ENCODE measurements around the gene JAML. TPM values are rescaled to one million over a fixed set of nuclear protein-coding genes. Genes with fewer than 3 reads are reported as not detected.

JAML gene
- total RNA-seq, 1 experiment from 2014 or later = not detected

DNA sequence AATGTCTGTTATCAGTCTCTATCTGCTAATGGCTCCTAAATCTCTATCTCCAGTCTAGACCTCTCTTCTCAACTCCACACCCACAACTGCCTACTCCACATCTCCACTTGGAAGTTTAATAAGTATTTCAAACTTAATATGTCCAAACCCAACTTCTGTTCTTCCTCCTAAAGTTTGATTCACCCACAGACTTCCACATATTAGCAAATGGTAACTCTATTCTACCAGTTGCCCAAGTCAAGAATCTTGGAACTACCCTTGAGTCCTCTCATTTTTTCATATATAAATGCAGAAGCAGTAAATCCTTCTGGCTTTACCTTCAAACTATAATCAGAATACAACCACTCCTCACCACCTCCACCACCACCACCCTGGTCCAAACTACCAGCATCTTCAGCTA lies 6.7 kb upstream of the JAML start:
- DNase-seq = no peak
- H3K4me3 ChIP-seq (ENCODE audit: insufficient read depth, low read depth, low read length) = no peak overlapping the region
- no peaks in the 10 kb centered on the region; the same call in 1 of the 2 replicates for H3K27me3 ChIP-seq (ENCODE audit: control insufficient read depth, insufficient read depth, low read length)

DNA sequence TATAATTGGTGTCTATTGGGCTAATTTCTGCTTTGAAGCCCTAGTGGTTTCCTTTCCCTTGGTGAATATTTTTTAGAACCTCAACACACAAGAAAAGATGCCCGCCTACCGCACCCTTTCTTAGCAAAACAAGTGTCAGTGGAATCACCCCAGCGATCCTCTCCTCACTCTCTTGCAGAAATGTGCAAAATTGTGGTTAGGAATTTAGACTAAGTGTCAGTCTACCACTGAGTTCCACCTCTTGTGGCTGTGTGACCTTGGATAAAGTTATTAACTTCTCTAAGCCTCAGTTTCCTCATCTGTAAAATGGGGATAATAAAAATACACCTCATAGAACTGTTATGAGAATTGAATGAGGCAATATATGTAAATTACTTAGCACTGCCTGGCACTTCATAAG lies 5.3 kb upstream of the JAML start:
- DNase-seq = no peak
- Histone ChIP-seq H3K36me3 (replicated peaks; ENCODE audit: control insufficient read depth, insufficient read depth, low read length) (no peaks in the 10 kb centered on the region), H3K27me3 (ENCODE audit: control insufficient read depth, insufficient read depth, low read length) (no peaks in the 10 kb centered on the region; the same call in 1 of the 2 replicates), H3K4me3 (ENCODE audit: insufficient read depth, low read depth, low read length) (no peak overlapping the region)

More for the DNA sequence above, 6.7 kb upstream of the JAML start:
- H3K36me3 ChIP-seq (replicated peaks; ENCODE audit: control insufficient read depth, insufficient read depth, low read length) = no peaks in the 10 kb centered on the region

DNA sequence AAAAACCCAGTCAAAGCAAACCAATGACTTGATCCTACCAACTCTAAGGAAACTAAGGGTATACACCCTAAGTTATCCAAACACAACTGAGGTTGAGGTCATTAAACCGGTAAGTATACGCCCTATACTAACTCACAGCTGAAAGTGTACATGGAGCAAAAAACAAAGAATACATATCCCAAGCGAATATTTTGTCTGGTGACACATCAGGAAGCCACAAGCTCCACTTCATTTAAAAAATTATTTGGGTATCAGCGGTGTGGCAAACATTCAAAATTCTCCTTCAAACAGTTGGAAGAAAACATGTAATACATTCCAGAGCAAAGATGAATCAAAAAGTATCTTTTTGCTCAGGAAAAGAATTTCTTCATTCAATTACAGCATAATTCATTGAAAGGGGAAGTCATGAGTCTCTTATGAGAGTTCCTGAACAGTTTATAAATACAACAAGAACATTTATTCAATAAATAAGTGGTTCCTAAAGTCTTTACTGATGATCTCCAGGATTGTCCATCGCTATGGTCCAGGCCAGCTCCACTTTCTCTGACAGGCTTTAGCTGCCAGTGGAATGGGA lies 4.5 kb upstream of the JAML start:
- Histone ChIP-seq H3K4me3 (ENCODE audit: insufficient read depth, low read depth, low read length) (no peak overlapping the region), H3K36me3 (replicated peaks; ENCODE audit: control insufficient read depth, insufficient read depth, low read length) (no peaks in the 10 kb centered on the region), H3K27me3 (ENCODE audit: control insufficient read depth, insufficient read depth, low read length) (no peaks in the 10 kb centered on the region; the same call in 1 of the 2 replicates)
- no peak for DNase-seq

DNA sequence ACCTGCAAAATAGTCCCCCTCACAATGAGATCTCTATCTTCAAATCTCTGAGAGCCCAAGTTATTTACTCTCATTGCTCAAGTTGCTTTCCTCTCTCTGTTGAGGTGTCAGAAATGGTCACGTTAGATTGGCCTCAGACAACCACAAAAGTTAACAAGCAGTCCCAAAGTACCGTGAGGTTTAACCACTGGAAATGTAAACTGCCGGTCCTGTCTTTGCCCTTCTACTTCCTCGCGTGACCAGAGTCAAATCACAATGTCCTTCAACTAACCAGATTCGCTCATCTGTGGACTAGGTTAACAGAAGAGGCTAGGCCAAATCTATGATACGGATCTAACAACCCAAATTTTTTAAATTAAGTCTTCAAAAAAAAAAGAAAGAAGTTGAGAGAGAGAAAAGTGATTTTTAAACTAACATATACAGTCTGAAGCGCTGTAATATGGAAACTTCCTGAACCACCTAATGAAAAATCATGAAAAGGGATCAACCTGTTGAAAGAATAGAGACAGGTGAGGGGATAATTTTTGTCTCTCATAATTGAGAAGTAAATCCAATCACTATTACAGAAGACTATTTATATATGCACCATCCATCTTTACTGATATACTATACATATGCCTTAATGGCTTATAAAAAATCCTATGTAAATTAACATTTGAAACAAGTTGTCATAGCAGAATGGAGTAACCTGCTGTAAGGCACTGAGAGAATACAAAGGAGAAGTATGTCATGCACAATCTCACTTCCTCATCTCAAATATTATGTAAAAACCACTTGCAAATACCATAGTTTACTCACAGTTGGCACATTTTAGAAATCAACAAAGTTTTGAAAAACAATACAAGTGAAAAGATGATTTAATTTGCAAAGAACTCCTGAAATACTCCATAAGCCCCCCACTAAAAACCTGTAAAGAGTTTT lies 3.3 kb upstream of the JAML start:
- H3K4me3 ChIP-seq (ENCODE audit: insufficient read depth, low read depth, low read length) = no peak overlapping the region
- DNase-seq = no peak
- H3K36me3 ChIP-seq (replicated peaks; ENCODE audit: control insufficient read depth, insufficient read depth, low read length) = no peaks in the 10 kb centered on the region
- no peaks in the 10 kb centered on the region; the same call in 1 of the 2 replicates for H3K27me3 ChIP-seq (ENCODE audit: control insufficient read depth, insufficient read depth, low read length)

GRCh38 chr11:118226781-118227180 lies 2.0 kb upstream of the JAML start:
- no peak for DNase-seq
- Histone ChIP-seq H3K4me3 (ENCODE audit: insufficient read depth, low read depth, low read length) (no peak overlapping the region), H3K27me3 (ENCODE audit: control insufficient read depth, insufficient read depth, low read length) (no peaks in the 10 kb centered on the region), H3K36me3 (replicated peaks; ENCODE audit: control insufficient read depth, insufficient read depth, low read length) (no peaks in the 10 kb centered on the region)

GRCh38 chr11:118226296-118226695 lies 1.5 kb upstream of the JAML start:
- Histone ChIP-seq H3K27me3 (ENCODE audit: control insufficient read depth, insufficient read depth, low read length) (no peaks in the 10 kb centered on the region), H3K4me3 (ENCODE audit: insufficient read depth, low read depth, low read length) (no peak overlapping the region)
- no peak for DNase-seq

GRCh38 chr11:118223992-118224391 lies 819 bp downstream of the JAML start:
- Histone ChIP-seq H3K36me3 (replicated peaks; ENCODE audit: control insufficient read depth, insufficient read depth, low read length) (no peaks in the 10 kb centered on the region), H3K4me3 (ENCODE audit: insufficient read depth, low read depth, low read length) (no peak overlapping the region), H3K27me3 (ENCODE audit: control insufficient read depth, insufficient read depth, low read length) (no peaks in the 10 kb centered on the region)
- no peak for DNase-seq

More at GRCh38 chr11:118226296-118226695, 1.5 kb upstream of the JAML start:
- no peaks in the 10 kb centered on the region for H3K36me3 ChIP-seq (replicated peaks; ENCODE audit: control insufficient read depth, insufficient read depth, low read length)

DNA sequence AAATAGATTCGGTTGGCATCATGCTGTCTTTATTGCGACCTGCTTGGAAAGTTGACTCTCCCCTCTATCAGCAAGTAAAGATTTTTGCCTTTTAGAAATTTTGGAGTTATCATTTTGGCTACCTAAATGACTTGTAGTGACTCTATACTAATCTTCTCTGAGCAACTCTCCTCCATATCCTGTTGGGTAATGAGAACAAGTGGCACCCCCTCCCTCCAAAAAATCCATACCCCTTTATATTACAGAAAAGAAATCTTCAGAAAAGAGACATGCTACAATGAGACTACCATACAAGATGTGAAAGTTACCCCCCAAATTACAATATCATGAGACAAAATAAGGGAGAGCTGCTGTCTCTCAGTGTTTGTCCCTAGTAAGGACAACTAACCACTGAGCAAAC lies 1.2 kb downstream of the JAML start:
- no peak for DNase-seq
- H3K4me3 ChIP-seq (ENCODE audit: insufficient read depth, low read depth, low read length) = no peak overlapping the region
- H3K27me3 ChIP-seq (ENCODE audit: control insufficient read depth, insufficient read depth, low read length) = no peaks in the 10 kb centered on the region
- H3K36me3 ChIP-seq (replicated peaks; ENCODE audit: control insufficient read depth, insufficient read depth, low read length) = no peaks in the 10 kb centered on the region

DNA sequence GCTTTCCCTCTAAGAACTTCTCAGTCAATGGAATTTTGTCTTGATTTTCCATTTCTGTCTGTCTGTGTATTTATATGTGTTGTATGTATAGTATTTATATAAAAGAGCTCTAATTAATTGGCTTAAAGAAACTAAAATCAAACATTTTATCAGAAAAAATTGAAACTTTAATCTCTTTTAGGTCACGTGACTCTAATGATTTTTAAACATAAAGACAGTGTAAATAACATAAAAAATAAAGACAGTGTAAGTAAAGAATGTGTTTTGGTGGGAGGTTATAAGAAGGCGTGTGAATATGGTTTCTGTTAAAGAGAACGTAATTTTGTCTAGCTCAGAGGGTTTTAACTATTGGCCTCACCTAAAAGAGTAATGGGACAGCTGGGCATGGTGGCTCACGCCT lies 2.4 kb downstream of the JAML start:
- Histone ChIP-seq H3K27me3 (ENCODE audit: control insufficient read depth, insufficient read depth, low read length) (no peaks in the 10 kb centered on the region), H3K36me3 (replicated peaks; ENCODE audit: control insufficient read depth, insufficient read depth, low read length) (no peaks in the 10 kb centered on the region), H3K4me3 (ENCODE audit: insufficient read depth, low read depth, low read length) (no peak overlapping the region)
- no peak for DNase-seq

GRCh38 chr11:118221419-118221818 lies 3.4 kb downstream of the JAML start:
- no peak for DNase-seq
- Histone ChIP-seq H3K27me3 (ENCODE audit: control insufficient read depth, insufficient read depth, low read length) (no peaks in the 10 kb centered on the region), H3K4me3 (ENCODE audit: insufficient read depth, low read depth, low read length) (no peak overlapping the region), H3K36me3 (replicated peaks; ENCODE audit: control insufficient read depth, insufficient read depth, low read length) (no peaks in the 10 kb centered on the region)

GRCh38 chr11:118219732-118220131 lies 5.1 kb downstream of the JAML start:
- no peak for DNase-seq
- Histone ChIP-seq H3K36me3 (replicated peaks; ENCODE audit: control insufficient read depth, insufficient read depth, low read length) (no peaks in the 10 kb centered on the region), H3K4me3 (ENCODE audit: insufficient read depth, low read depth, low read length) (no peak overlapping the region), H3K27me3 (ENCODE audit: control insufficient read depth, insufficient read depth, low read length) (no peaks in the 10 kb centered on the region)

GRCh38 chr11:118219244-118219643 lies 5.6 kb downstream of the JAML start:
- no peaks in the 10 kb centered on the region for H3K27me3 ChIP-seq (ENCODE audit: control insufficient read depth, insufficient read depth, low read length)
- no peaks in the 10 kb centered on the region for H3K36me3 ChIP-seq (replicated peaks; ENCODE audit: control insufficient read depth, insufficient read depth, low read length)
- no peak overlapping the region for H3K4me3 ChIP-seq (ENCODE audit: insufficient read depth, low read depth, low read length)
- no peak for DNase-seq

DNA sequence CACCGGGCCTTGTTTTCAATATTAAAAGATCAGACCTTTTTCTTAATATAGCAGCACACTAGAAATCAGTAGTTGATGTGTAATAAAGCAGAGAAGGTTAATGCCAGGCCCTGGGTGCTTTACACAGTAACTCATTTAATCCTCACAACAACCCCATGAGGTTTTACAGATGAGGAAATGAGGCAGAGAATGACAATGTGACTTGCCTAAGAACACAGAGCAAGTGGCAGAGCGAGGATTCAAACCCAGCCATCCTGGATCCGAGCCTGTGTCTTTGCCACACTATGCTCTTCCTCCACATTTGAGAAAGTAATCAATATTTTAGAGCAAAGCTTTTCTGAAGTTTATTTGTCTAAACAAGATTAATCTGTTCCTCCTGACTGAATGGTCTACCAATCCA lies 7.2 kb downstream of the JAML start:
- Histone ChIP-seq H3K36me3 (replicated peaks; ENCODE audit: control insufficient read depth, insufficient read depth, low read length) (no peaks in the 10 kb centered on the region), H3K4me3 (ENCODE audit: insufficient read depth, low read depth, low read length) (no peak overlapping the region), H3K27me3 (ENCODE audit: control insufficient read depth, insufficient read depth, low read length) (no peaks in the 10 kb centered on the region)
- DNase-seq = no peak

GRCh38 chr11:118216621-118217481 lies 8.0 kb downstream of the JAML start:
- no peak for DNase-seq
- Histone ChIP-seq H3K4me3 (ENCODE audit: insufficient read depth, low read depth, low read length) (no peak overlapping the region), H3K27me3 (ENCODE audit: control insufficient read depth, insufficient read depth, low read length) (no peaks in the 10 kb centered on the region), H3K36me3 (replicated peaks; ENCODE audit: control insufficient read depth, insufficient read depth, low read length) (no peaks in the 10 kb centered on the region)
